Mesenchymal stem cell (in vitro differentiated cells and primary cell): ENCODE data around the gene CLDN15. TPM values are rescaled to one million over a fixed set of nuclear protein-coding genes. Genes with fewer than 3 reads are reported as not detected.

Source experiments
- DNase-seq: peaks from one replicate; pipeline ENCODE4 v3.0.0-alpha.2; 2013
- H2AFZ ChIP-seq: one replicate; pipeline ENCODE4 v1.6.1; 2013; ENCODE audit warnings: low read depth, mild to moderate bottlenecking, control low read depth, inconsistent platforms, low read length, moderate library complexity
- H2AK5ac ChIP-seq: 2 replicates; pipeline ENCODE4 v1.6.1; 2013; ENCODE audit warnings: low read length, moderate library complexity, mild to moderate bottlenecking, inconsistent platforms; ENCODE audit not compliant: severe bottlenecking
- H2BK120ac ChIP-seq: one replicate; pipeline ENCODE4 v1.6.1; 2013; ENCODE audit warnings: low read depth, mild to moderate bottlenecking, inconsistent platforms, low read length, moderate library complexity
- H2BK12ac ChIP-seq, 2 experiments: one replicate each; pipeline ENCODE4 v1.6.1; 2013; ENCODE audit warnings: inconsistent platforms in 2 of 2, low read length in 2 of 2, mild to moderate bottlenecking in 2 of 2, moderate library complexity in 2 of 2, control low read depth in 1 of 2
- H2BK15ac ChIP-seq: one replicate; pipeline ENCODE4 v1.6.1; 2013; ENCODE audit warnings: mild to moderate bottlenecking, low read depth, inconsistent platforms; ENCODE audit not compliant: poor library complexity, severe bottlenecking
- H2BK5ac ChIP-seq: 2 replicates; pipeline ENCODE4 v1.6.1; 2013; ENCODE audit warnings: low read depth, mild to moderate bottlenecking, low read length, control low read depth, inconsistent platforms; ENCODE audit not compliant: poor library complexity, severe bottlenecking
- H3K14ac ChIP-seq, 2 experiments: one replicate each; pipeline ENCODE4 v1.6.1; 2013; ENCODE audit warnings: inconsistent platforms in 2 of 2, low read length in 2 of 2, control low read depth in 1 of 2, mild to moderate bottlenecking in 1 of 2, moderate library complexity in 1 of 2
- H3K18ac ChIP-seq, 2 experiments: one replicate each; pipeline ENCODE4 v1.6.1; 2013; ENCODE audit warnings: inconsistent platforms in 2 of 2, low read length in 2 of 2, control low read depth in 1 of 2, low read depth in 1 of 2, mild to moderate bottlenecking in 1 of 2
- H3K23ac ChIP-seq, 2 experiments: one replicate each; pipeline ENCODE4 v1.6.1; 2013; ENCODE audit warnings: inconsistent platforms in 2 of 2, low read length in 2 of 2, mild to moderate bottlenecking in 2 of 2, moderate library complexity in 2 of 2, control low read depth in 1 of 2
- H3K27ac ChIP-seq: 2 replicates; pipeline ENCODE4 v1.5.1; 2013; ENCODE audit warnings: mild to moderate bottlenecking, moderate library complexity, low read length, control low read depth, inconsistent platforms; ENCODE audit not compliant: poor library complexity, severe bottlenecking
- H3K27me3 ChIP-seq, 2 experiments: 2 replicates each; pipeline versions ENCODE4 v1.6.1 to v1.7.0; 2013; ENCODE audit warnings: low read length in 2 of 2, mild to moderate bottlenecking in 2 of 2, moderate library complexity in 2 of 2, control low read depth in 1 of 2, inconsistent platforms in 1 of 2; ENCODE audit not compliant: control insufficient read depth in 1 of 2, insufficient read depth in 1 of 2
- H3K36me3 ChIP-seq, 2 experiments: 2 replicates each; pipeline versions ENCODE4 v1.6.1 to v1.7.0; 2013; ENCODE audit warnings: low read length in 2 of 2, control low read depth in 1 of 2, inconsistent platforms in 1 of 2, low read depth in 1 of 2, mild to moderate bottlenecking in 1 of 2; ENCODE audit not compliant: insufficient read depth in 2 of 2, control insufficient read depth in 1 of 2
- H3K4ac ChIP-seq, 2 experiments: one replicate each; pipeline ENCODE4 v1.6.1; 2013; ENCODE audit warnings: inconsistent platforms in 2 of 2, low read length in 2 of 2, mild to moderate bottlenecking in 2 of 2, moderate library complexity in 2 of 2, control low read depth in 1 of 2, low read depth in 1 of 2
- H3K4me1 ChIP-seq: 2 replicates; pipeline ENCODE4 v1.6.1; 2013; ENCODE audit warnings: low read depth, low read length, control low read depth; ENCODE audit not compliant: control insufficient read depth, insufficient read depth
- H3K4me2 ChIP-seq: 2 replicates; pipeline ENCODE4 v1.6.1; 2013; ENCODE audit warnings: low read length, mild to moderate bottlenecking, inconsistent platforms; ENCODE audit not compliant: poor library complexity, severe bottlenecking
- H3K4me3 ChIP-seq, 2 experiments: 2 replicates each; pipeline versions ENCODE4 v1.5.1 to v1.7.0; 2013; ENCODE audit warnings: low read length in 2 of 2, mild to moderate bottlenecking in 2 of 2, control low read depth in 1 of 2, low read depth in 1 of 2; ENCODE audit not compliant: insufficient read depth in 1 of 2
- H3K79me1 ChIP-seq: replicated peaks from 2 replicates; pipeline ENCODE4 v1.6.1; 2013; ENCODE audit warnings: mild to moderate bottlenecking, control low read depth, low read length, inconsistent platforms; ENCODE audit not compliant: poor library complexity, severe bottlenecking
- H3K9ac ChIP-seq: 2 replicates; pipeline ENCODE4 v1.7.0; 2013; ENCODE audit warnings: mild to moderate bottlenecking, low read length, moderate library complexity
- H3K9me3 ChIP-seq: 2 replicates; pipeline ENCODE4 v1.7.0; 2013; ENCODE audit warnings: mild to moderate bottlenecking, low read length; ENCODE audit not compliant: control insufficient read depth
- H4K8ac ChIP-seq: one replicate; pipeline ENCODE4 v1.6.1; 2013; ENCODE audit warnings: inconsistent platforms, mild to moderate bottlenecking, low read length, moderate library complexity
- H4K91ac ChIP-seq: one replicate; pipeline ENCODE4 v1.6.1; 2013; ENCODE audit warnings: mild to moderate bottlenecking, low read length, inconsistent platforms
- WGBS: methylation state at CpG from one replicate; pipeline ENCODE4 v1.1.7; 2013; ENCODE audit warnings: mixed read lengths; 5-methylcytosine and 5-hydroxymethylcytosine counted together
- small RNA-seq: library from polyadenylated mRNA; stranded (forward); fragments of <200 nt; extraction: miRNeasy Mini kit (QIAGEN cat#:217004); gene quantifications from one replicate; pipeline ENCODE3, GENCODE V24; 2013; ENCODE audit warnings: low read depth

CLDN15 gene

GRCh38 chr7:101186844-101187428, 50.7 kb downstream of the CLDN15 start:
- no peaks in the 10 kb centered on the region for H3K9me3 ChIP-seq
- no peak overlapping the region for H3K27ac ChIP-seq
- no peak overlapping the region for H3K14ac ChIP-seq
- H3K4me3 ChIP-seq = no peak overlapping the region
- H2AFZ ChIP-seq = no peak overlapping the region
- H3K27me3 ChIP-seq = peaks cover 3% of the 10 kb centered on the region in 2 experiments
- H4K91ac ChIP-seq = no peak overlapping the region
- H3K79me1 ChIP-seq = no peaks in the 10 kb centered on the region
- H2BK5ac ChIP-seq = no peak overlapping the region
- H3K4me1 ChIP-seq = peaks cover 1% of the 10 kb centered on the region
- H3K9ac ChIP-seq = no peak overlapping the region
- H3K36me3 ChIP-seq = no peaks in the 10 kb centered on the region
- no peak for DNase-seq
- no peak overlapping the region for H2BK12ac ChIP-seq
- H3K4ac ChIP-seq = no peak overlapping the region
- no peak overlapping the region for H3K23ac ChIP-seq
- no peak overlapping the region for H3K18ac ChIP-seq
- no peak overlapping the region for H2AK5ac ChIP-seq
- H2BK15ac ChIP-seq = no peak overlapping the region
- WGBS = 92% methylated on average over 3 of the region's 4 CpGs
- H2BK120ac ChIP-seq = no peak overlapping the region
- H4K8ac ChIP-seq = no peak overlapping the region
- no peak overlapping the region for H3K4me2 ChIP-seq

DNA sequence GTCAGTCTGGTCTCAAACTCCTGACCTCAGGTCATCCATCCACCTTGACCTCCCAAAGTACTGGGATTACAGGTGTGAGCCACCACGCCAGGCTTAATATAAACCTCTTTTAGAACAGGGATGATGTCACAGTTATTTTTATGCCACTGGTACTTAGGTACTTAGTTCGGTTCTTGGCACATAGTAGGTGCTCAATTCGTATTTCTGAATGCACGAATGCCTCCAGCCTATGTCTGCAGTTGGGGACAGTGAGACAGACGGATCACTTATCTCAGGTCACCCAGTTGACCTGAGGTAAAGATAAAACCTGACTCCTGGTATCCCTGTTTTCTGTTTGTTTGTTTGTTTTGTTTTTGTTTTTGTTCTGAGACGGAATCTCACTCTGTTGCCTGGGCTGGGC, 51.4 kb downstream of the CLDN15 start:
- no peak overlapping the region for H2BK15ac ChIP-seq
- H3K27ac ChIP-seq = no peak overlapping the region
- no peak overlapping the region for H3K18ac ChIP-seq
- H3K4ac ChIP-seq = no peak overlapping the region
- peaks cover 1% of the 10 kb centered on the region for H3K4me1 ChIP-seq
- no peak for DNase-seq
- H3K36me3 ChIP-seq = no peaks in the 10 kb centered on the region
- H2BK12ac ChIP-seq = no peak overlapping the region
- no peaks in the 10 kb centered on the region for H3K79me1 ChIP-seq
- H3K4me3 ChIP-seq = no peak overlapping the region
- no peak overlapping the region for H4K8ac ChIP-seq
- H2AK5ac ChIP-seq = no peak overlapping the region
- no peaks in the 10 kb centered on the region for H3K9me3 ChIP-seq
- WGBS = 71% methylated on average over 6 of the region's 6 CpGs
- no peak overlapping the region for H2AFZ ChIP-seq
- no peak overlapping the region for H2BK120ac ChIP-seq
- no peak overlapping the region for H2BK5ac ChIP-seq
- no peak overlapping the region for H3K23ac ChIP-seq
- H3K27me3 ChIP-seq = peaks cover 7 to 8% of the 10 kb centered on the region in 2 experiments
- H3K9ac ChIP-seq = no peak overlapping the region
- H4K91ac ChIP-seq = no peak overlapping the region
- H3K14ac ChIP-seq = no peak overlapping the region
- H3K4me2 ChIP-seq = no peak overlapping the region

- Histone ChIP-seq H2BK15ac (no peak overlapping the region), H3K23ac (no peak overlapping the region), H2AK5ac (no peak overlapping the region), H3K4me2 (no peak overlapping the region), H3K4me1 (peaks cover 1% of the 10 kb centered on the region), H3K9me3 (no peaks in the 10 kb centered on the region), H2BK5ac (no peak overlapping the region), H4K8ac (no peak overlapping the region), H3K27me3 (peaks cover 15 to 16% of the 10 kb centered on the region in 2 experiments), H3K18ac (no peak overlapping the region), H3K4me3 (no peak overlapping the region), H3K4ac (no peak overlapping the region), H3K36me3 (no peaks in the 10 kb centered on the region), H3K27ac (no peak overlapping the region), H3K79me1 (no peaks in the 10 kb centered on the region), H3K9ac (no peak overlapping the region), H2BK120ac (no peak overlapping the region), H4K91ac (no peak overlapping the region), H3K14ac (no peak overlapping the region), H2AFZ (no peak overlapping the region), H2BK12ac (no peak overlapping the region)
- peak; percentile 48 for DNase-seq
- WGBS = 56% methylated on average over 5 of the region's 5 CpGs
Observed at GRCh38 chr7:101185258-101185839, 52.3 kb downstream of the CLDN15 start.

Small RNAs within 50 kb of the gene (small RNA-seq; reads per million reads assigned to genes)
- gene RNU6-1104P = not detected
